GM18498 (cell line): Measurements from ENCODE around the gene BTBD10.
"Not testable (repeated sequence)": the region's sequence is repeated elsewhere in the genome, so short reads cannot be mapped to it uniquely, and the experiment has no call there.

ENCODE experiments used
- ATAC-seq: cut with Tn5 transposase; IDR thresholded peaks from one replicate; pipeline ENCODE4 v1.9.1; 2021; ENCODE audit warnings: mild to moderate bottlenecking, moderate library complexity; ENCODE audit not compliant: unreplicated experiment

Gene BTBD10

GRCh38 chr11:13445588-13445987 is 17.4 kb downstream of the BTBD10 start:
- ATAC-seq, result no peak

- no peak for ATAC-seq
These were observed 22.7 kb downstream of the BTBD10 start for GRCh38 chr11:13440100-13440855.

- ATAC-seq, result no peak
These were observed 24.7 kb downstream of the BTBD10 start for GRCh38 chr11:13438291-13438690.

GRCh38 chr11:13436836-13437235 is 26.2 kb downstream of the BTBD10 start:
- not testable (repeated sequence) for ATAC-seq

DNA sequence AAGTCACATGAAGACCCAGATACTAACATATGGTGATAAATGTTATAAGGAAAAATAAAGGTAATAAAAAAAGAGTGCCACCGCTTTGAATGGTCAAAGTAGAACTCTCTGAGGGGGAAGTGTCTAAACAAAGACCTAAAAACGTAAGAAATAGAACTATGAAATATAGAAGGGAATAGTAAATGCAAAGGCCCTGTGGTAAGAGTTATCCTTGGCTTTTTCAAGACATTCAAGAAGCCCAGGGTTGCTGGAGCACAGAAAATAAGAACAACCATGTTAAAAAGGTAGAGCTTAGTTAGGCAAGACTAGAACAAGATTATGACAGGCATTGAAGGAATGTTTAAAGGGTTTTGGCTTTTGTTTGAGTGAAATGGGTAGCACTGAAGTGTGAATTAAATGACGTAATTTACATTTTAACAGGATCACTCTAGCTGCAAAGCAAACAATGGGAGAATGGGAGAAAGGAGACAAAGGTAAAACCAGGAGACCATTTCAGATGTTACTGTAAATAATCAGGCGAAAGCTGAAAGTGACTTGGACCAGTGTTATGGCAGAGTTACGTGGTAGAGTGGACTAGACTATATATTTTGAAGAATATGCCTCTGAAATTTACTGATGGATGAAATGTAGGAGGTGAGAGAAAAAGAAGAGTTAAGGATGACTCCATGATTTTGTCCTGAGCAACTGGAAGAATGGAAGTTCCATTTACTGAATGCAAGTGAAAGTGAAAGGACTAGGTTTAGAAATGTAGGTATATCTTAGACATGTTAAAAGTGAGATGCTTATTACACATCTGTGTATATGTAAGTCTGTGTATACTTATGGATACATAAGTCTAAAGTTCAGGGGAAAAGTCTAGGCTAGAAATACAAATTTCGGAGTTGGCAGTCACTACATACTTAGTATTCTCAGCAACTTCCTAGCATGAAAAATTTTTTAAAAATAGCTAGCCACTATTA is 28.5 kb downstream of the BTBD10 start:
- no peak for ATAC-seq

DNA sequence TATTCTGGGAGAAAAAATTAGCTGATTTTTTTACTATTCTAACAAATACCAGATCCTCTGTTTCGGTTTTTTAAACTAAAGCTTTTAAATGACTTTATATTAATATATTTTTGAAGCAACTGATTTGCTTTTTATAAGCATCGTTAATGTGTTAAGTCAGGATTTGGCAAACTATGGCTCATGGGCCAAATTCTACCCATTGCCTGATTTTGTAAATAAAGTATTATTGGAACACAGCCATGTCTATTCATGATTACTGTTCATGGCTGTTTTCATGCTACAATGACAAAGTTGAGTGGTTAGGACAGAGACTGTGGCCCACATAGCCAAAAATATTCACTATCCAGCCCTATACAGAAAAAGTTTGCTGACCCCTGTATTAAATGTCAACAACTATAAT is 29.6 kb downstream of the BTBD10 start:
- no peak for ATAC-seq

GRCh38 chr11:13429836-13430235 is 33.2 kb downstream of the BTBD10 start:
- no peak for ATAC-seq

DNA sequence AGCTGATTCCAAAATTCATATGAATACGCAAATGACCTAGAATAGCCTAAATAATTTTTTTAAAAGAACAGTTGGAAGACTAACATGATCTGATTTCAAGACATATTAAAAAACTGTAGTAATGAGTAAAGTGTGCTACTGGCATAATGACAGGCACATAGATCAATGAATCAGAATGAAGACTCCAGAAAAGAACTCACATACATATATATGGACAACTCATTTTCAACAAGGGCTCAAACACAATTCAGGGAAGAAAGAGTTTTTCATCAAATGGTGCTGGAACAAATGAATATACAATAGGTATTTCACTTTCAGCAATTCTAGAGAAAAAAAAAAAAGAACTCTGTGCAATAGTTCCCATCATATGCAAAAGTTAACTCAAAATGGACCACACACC is 33.7 kb downstream of the BTBD10 start:
- no peak for ATAC-seq

- no peak for ATAC-seq
These were observed 35.6 kb downstream of the BTBD10 start for GRCh38 chr11:13427440-13427839.

GRCh38 chr11:13423372-13423771 is 39.6 kb downstream of the BTBD10 start:
- no peak for ATAC-seq

DNA sequence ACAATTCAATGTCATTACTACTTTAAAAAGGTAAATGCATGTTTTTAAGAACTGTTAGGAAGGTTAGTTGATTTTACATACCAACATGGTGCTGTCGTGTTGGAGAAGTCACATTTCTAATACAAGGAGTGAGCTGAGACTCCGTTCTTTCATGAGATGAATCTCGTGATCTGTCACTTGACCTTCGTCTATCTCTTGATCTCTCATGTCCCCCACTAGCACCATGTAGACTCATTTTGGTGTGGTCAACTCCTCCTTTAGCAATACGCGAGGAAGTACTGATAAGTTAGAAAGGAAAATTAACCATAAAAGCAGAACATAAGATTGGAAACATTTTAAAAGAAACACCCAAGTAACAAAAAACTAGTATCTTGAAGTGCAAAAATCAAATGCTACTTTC is 41.5 kb downstream of the BTBD10 start:
- ATAC-seq, result no peak

- no peak for ATAC-seq
These were observed 47.8 kb downstream of the BTBD10 start for GRCh38 chr11:13415201-13415600.

- ATAC-seq, result no peak
These were observed 57.8 kb downstream of the BTBD10 start for GRCh38 chr11:13405220-13405619.

- not testable (repeated sequence) for ATAC-seq
These were observed 64.7 kb downstream of the BTBD10 start for GRCh38 chr11:13398335-13398734.

DNA sequence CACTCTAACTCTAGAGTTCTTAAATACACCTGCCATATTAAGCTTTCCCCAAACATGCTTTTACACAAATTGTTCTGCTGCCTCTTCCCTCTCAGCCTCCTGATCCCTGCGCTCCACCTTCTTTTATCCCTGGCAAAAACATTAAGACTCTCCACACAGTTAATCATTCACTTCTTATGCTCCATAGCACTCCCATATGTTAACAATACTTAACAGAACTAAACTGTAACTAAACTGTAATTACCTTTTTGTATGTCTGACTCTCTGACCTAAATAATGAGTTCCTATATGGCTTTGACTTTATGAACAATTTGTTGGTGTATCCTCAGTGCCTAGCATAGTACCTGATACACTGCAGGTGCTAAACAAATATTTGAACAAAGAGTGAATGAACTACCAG is 71.8 kb downstream of the BTBD10 start:
- no peak for ATAC-seq

GRCh38 chr11:13388741-13389140 is 74.3 kb downstream of the BTBD10 start:
- ATAC-seq, result no peak

DNA sequence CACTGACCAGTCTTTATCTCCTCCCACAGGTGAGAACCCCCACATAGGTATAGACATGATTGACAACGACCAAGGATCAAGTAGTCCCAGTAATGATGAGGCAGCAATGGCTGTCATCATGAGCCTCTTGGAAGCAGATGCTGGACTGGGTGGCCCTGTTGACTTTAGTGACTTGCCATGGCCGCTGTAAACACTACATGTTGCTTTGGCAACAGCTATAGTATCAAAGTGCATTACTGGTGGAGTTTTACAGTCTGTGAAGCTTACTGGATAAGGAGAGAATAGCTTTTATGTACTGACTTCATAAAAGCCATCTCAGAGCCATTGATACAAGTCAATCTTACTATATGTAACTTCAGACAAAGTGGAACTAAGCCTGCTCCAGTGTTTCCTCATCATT is 76.5 kb downstream of the BTBD10 start:
- no peak for ATAC-seq

DNA sequence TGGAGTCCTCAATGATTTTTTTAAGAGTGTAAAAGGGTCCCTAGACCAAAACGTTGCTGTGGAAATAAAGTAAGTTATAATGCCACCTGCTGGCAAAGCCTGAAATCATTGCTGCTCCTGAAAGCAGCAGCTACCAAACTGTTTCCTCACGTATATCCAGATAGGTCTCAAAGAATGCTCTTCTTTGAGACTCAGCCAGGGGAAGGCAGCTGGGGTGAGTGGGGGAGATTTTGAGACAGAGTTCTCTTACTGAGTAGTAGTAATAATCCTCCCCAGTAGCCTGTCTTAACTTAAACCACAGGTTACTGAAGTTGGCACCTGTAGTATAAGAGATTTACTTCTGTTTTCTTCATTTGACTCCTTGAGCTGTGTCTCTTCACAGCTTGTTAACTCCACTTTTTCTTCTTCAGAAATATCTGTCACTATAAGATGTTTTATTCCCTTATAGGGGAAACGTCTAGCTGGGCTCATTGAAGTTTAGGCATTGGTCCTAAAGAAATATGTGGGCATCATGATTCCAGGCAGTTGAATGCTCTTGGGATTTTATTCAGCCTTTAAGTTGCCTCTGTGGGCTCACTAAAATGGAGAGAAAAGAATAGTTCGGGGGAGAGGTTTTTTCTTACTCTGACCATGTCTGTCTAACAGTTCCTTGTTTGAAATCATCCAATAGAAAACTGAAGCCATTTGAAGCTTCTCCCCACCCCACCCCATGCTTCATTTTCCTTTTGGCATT is 77.9 kb downstream of the BTBD10 start:
- ATAC-seq, result no peak

DNA sequence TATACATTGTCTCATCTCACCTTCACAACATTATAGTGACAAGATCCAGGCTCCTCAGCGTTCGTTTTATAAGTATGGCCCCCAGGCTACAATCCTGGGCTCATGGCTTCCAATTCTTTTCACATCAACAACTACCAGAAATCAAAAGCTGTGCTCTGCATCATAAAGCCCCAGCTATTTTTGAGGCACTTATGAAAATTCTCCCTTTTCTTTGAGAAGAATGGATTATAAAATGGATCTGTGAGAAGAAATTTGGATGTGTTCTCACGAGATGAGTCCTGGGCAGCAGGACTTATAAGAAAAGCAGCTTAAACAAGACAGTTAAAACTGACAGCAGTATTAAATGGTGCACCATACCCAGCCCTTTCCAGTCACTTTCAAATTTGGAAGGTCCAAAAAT is 80.3 kb downstream of the BTBD10 start:
- ATAC-seq, result no peak

GRCh38 chr11:13380731-13381130 is 82.3 kb downstream of the BTBD10 start:
- ATAC-seq, result no peak

GRCh38 chr11:13378316-13378715 is 84.7 kb downstream of the BTBD10 start:
- no peak for ATAC-seq
